Measurements from ENCODE around the gene CA12. TPM values are rescaled to one million over a fixed set of nuclear protein-coding genes. Genes with fewer than 3 reads are reported as not detected.

The CA12 gene
- total and polyA plus RNA-seq, 9 donors = 0.16 to 10.5 (median 3.5) TPM; not detected in 1

- 67 to 69% (median 67%) methylated on average over 12 of the region's 12 CpGs for WGBS, 3 donors
- DNase-seq = no peak
- Histone ChIP-seq H3K36me3 (no peaks in the 10 kb centered on the region), H3K4me3 (no peak overlapping the region), H3K4me1 (ENCODE audit: insufficient read depth) (no peaks in the 10 kb centered on the region), H3K27me3 (no peaks in the 10 kb centered on the region), H3K27ac (no peak overlapping the region), H3K9me3 (no peaks in the 10 kb centered on the region)
- TF ChIP-seq EP300 (IDR thresholded peaks at IDR 0.05) (no peak), CTCF (IDR thresholded peaks at IDR 0.05) (no peak), POLR2A (IDR thresholded peaks at IDR 0.05) (no peak)
- intact Hi-C loops (cut with DNase I) = no loop called here
Measured at GRCh38 chr15:63372018-63372705, 9.5 kb downstream of the CA12 start.

- Histone ChIP-seq H3K9me3 (no peaks in the 10 kb centered on the region), H3K27ac (no peak overlapping the region), H3K36me3 (no peaks in the 10 kb centered on the region), H3K4me3 (no peak overlapping the region), H3K4me1 (ENCODE audit: insufficient read depth) (no peaks in the 10 kb centered on the region), H3K27me3 (no peaks in the 10 kb centered on the region)
- intact Hi-C loops (cut with DNase I) = no loop called here
- DNase-seq = no peak
- TF ChIP-seq EP300 (IDR thresholded peaks at IDR 0.05) (no peak), POLR2A (IDR thresholded peaks at IDR 0.05) (no peak), CTCF (IDR thresholded peaks at IDR 0.05) (no peak)
- 78 to 85% (median 79%) methylated on average over 15 of the region's 15 CpGs for WGBS, 3 donors
Measured at GRCh38 chr15:63371297-63371918, 10.2 kb downstream of the CA12 start.

- 74 to 93% (median 85%) methylated on average over 4 of the region's 4 CpGs for WGBS, 3 donors
- no peak for DNase-seq
- no peaks in the 10 kb centered on the region for H3K9me3 ChIP-seq
Measured at GRCh38 chr15:63370764-63371163, 10.9 kb downstream of the CA12 start.

GRCh38 chr15:63369781-63370180 is 11.9 kb downstream of the CA12 start:
- Histone ChIP-seq H3K36me3 (no peaks in the 10 kb centered on the region), H3K27ac (no peak overlapping the region), H3K9me3 (no peaks in the 10 kb centered on the region), H3K27me3 (no peaks in the 10 kb centered on the region), H3K4me3 (no peak overlapping the region), H3K4me1 (ENCODE audit: insufficient read depth) (no peaks in the 10 kb centered on the region)
- 94 to 96% (median 96%) methylated on average over 4 of the region's 4 CpGs for WGBS, 3 donors
- no peak for TF ChIP-seq EP300 (IDR thresholded peaks at IDR 0.05)
- no peak for TF ChIP-seq CTCF (IDR thresholded peaks at IDR 0.05)
- no peak for TF ChIP-seq POLR2A (IDR thresholded peaks at IDR 0.05)
- intact Hi-C loops (cut with DNase I) = no loop called here
- DNase-seq = no peak

More at GRCh38 chr15:63370764-63371163, 10.9 kb downstream of the CA12 start:
- H3K27me3 ChIP-seq = no peaks in the 10 kb centered on the region
- no peaks in the 10 kb centered on the region for H3K4me1 ChIP-seq (ENCODE audit: insufficient read depth)
- H3K36me3 ChIP-seq = no peaks in the 10 kb centered on the region
- intact Hi-C loops (cut with DNase I) = no loop called here
- no peak overlapping the region for H3K27ac ChIP-seq
- no peak for TF ChIP-seq EP300 (IDR thresholded peaks at IDR 0.05)
- no peak overlapping the region for H3K4me3 ChIP-seq

GRCh38 chr15:63369296-63369695 is 12.3 kb downstream of the CA12 start:
- DNase-seq = no peak
- H3K4me1 ChIP-seq (ENCODE audit: insufficient read depth) = no peaks in the 10 kb centered on the region
- H3K27ac ChIP-seq = no peak overlapping the region
- no peaks in the 10 kb centered on the region for H3K27me3 ChIP-seq
- intact Hi-C loops (cut with DNase I) = no loop called here
- H3K4me3 ChIP-seq = no peak overlapping the region
- no peaks in the 10 kb centered on the region for H3K36me3 ChIP-seq
- TF ChIP-seq POLR2A (IDR thresholded peaks at IDR 0.05) (no peak), EP300 (IDR thresholded peaks at IDR 0.05) (no peak), CTCF (IDR thresholded peaks at IDR 0.05) (no peak)
- WGBS, 3 donors = 82 to 90% (median 87%) methylated on average over 3 of the region's 3 CpGs
- no peaks in the 10 kb centered on the region for H3K9me3 ChIP-seq

Data from ovary (tissue), 9 donors.